GM21529 (cell line): ENCODE data around the gene MEF2C.
"Not testable (repeated sequence)": the region's sequence is repeated elsewhere in the genome, so short reads cannot be mapped to it uniquely, and the experiment has no call there.

Source experiments
- ATAC-seq: cut with Tn5 transposase; IDR thresholded peaks from one replicate; pipeline ENCODE4 v1.9.1; 2021; ENCODE audit not compliant: unreplicated experiment

Gene MEF2C

GRCh38 chr5:88883059-88883835 lies at the start of gene MEF2C:
TSS of gene MEF2C (minus strand) at chr5:88883184. CDS start at chr5:88823788, 59,396 bp downstream.
- peak; percentile 30 for ATAC-seq

- no peak for ATAC-seq
These were observed 49.6 kb upstream of the MEF2C start for GRCh38 chr5:88932541-88932940.

DNA sequence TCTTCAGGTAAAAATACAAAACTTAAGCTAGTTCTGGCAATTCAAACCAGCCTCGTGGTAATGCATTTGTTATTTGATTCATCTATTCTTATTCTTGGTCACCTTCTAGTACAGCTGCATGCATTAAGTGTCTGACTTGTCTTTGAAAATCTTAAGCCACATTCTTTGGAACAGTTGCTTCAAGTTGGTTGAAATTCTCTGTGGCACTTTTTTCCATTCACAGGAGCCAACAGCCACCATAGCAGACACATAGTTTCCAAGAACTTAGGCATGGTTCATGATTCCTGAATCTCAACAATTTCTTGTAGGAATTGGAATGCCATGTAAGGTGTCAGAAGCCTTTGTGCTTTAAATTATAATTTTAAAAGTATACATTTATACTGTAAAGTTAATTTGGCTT lies 47.4 kb upstream of the MEF2C start:
- ATAC-seq, result no peak

DNA sequence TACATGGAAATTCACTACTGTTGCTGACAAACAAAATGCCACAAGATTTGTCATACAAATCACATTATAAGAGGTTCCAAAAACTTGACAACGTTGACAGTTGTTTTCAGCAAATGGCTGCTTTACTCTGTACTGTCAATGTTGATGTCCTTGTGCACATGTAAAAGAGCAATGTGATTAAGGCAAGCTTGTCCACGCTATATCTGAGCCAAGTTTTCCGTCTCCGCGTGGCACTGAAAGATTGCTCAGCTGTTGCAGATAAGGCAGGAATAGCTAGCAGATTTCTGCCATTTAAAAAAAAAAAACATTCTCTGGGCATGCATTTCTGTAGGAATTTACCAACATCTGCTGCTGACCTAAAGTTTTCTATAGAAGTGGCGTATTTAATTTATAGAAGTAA lies 46.4 kb upstream of the MEF2C start:
- ATAC-seq, result no peak

- no peak for ATAC-seq
These were observed 43.8 kb upstream of the MEF2C start for GRCh38 chr5:88926774-88927173.

DNA sequence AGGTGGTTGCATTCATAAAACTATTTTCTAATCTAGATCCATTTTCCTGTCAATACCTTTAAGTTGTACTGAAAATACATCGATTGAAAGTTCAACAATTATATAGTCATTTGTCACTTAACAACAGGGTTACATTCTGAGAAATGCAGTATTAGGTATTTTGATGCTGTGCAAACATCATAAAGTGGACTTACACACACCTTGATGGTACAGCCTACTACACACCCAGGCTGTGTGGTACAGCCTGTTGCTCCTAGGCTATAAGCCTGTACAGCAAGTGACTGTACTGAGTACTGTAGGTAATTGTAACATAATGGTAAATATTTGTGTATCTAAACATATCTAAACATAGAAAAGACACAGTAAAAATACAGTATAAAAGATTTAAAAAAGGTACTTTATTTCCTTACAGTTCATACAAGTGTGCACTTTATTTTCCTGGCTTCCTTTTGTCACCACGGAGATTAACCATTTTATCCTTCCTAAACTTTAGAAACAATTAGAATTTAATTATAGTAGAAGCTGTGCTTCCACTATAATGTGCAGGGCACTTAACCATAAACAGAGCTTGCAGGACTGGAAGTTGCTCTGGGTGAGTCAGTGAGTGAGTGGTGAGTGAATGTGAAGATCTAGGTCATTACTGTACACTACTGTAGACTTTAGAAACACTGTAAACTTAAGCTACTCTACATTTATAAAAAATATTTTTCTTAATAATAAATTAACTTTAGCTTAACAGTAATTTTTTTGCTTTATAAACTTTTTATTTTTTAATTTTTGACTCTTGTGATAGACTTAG lies 42.9 kb upstream of the MEF2C start:
- no peak for ATAC-seq

GRCh38 chr5:88924330-88924657 lies 41.3 kb upstream of the MEF2C start:
- no peak for ATAC-seq

GRCh38 chr5:88923623-88924329 lies 40.8 kb upstream of the MEF2C start:
- no peak for ATAC-seq

DNA sequence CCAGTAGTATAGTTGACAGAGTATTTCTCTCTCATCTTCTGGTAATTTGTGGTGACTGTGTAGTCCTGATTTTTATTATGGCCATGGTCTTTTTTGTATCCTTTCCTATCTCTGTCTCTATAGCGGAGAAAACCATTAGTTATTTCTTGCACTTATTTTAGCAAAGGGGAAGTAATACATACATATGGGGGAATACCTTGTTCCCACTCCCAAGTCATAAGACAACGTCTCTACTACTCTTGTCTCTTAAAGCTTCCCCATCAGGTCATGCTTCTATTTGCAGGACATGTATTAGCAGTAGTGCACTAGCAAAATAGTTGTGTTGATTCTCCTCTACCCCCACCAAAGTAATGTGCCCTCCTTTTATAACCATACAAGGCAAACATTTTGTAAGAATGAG lies 29.8 kb upstream of the MEF2C start:
- ATAC-seq, result not testable (repeated sequence)

DNA sequence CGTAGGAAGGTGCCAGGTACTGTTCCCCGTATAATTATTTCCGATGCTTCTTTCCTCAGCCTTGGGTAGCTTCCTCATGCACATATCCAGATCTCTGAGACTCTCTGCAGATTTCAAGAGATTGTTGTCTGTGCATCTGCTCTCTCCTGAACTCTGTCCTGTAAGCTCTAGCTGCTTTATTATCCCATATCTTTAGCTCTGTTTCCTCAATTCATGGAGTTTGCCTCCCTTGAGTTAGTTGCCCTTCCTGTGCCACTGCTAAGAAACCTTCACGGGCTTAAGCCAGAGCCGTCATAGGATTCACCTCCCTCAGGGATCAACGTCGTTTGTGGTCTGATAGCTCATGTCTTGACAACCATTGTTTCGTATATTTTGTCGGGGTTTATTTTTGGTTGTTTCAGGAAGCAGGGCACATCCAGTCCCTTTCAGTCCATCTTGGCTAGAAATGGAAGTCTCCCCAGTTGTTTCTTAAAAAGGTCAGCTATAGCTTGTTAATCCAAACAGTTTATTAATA lies 28.1 kb upstream of the MEF2C start:
- ATAC-seq, result not testable (repeated sequence)

- ATAC-seq, result not testable (repeated sequence)
These were observed 21.5 kb upstream of the MEF2C start for GRCh38 chr5:88904478-88904877.

DNA sequence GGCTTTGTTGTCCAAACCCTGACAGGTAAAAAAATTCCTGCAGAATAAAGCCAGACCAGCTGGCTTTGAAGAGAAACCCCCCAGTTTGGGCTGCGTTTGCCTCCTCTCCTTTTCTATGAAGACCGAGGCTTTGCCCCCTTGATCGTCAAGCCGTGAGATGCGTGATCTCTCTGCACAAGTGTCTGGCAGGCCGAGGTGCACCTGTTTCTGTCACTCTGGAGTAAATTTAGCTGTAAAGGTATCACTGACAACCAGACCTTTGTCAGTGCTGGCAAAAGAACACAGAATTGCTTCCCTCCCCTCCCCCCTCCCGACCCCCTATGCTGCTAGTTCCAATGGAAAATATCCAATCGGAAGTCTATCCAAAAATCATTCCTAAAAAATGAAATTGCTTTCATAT lies 21.0 kb upstream of the MEF2C start:
- not testable (repeated sequence) for ATAC-seq

GRCh38 chr5:88901077-88901476 lies 18.1 kb upstream of the MEF2C start:
- not testable (repeated sequence) for ATAC-seq

DNA sequence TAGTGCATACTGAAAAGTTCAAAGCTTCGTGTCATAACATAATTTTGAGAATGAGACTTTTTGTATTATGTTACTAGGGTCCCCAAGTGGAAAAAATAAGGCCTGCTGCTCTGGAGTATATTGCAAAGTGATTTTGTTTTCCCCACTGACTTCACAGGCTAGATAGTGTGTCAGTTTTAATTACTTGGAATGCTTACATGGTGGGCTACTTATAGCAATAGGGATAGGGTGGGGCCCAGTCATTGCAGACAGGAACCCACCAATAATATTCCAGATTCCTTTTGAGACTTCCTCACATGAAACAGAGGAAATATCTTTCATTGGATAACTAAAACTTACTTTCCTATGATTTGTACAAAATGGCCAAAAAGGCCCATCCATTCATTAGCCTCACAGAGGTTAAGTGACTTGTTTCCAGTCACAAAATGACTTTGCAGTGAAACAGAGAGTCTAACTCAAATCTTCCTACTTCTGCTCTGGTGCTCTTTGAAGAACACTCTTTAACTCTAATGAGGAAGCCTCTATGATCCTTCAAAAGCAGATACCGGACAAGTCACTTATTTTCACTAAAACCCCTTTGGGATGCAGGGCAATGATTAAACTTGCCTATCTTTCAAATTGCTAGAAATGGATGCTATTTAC lies 16.2 kb upstream of the MEF2C start:
- ATAC-seq, result no peak

DNA sequence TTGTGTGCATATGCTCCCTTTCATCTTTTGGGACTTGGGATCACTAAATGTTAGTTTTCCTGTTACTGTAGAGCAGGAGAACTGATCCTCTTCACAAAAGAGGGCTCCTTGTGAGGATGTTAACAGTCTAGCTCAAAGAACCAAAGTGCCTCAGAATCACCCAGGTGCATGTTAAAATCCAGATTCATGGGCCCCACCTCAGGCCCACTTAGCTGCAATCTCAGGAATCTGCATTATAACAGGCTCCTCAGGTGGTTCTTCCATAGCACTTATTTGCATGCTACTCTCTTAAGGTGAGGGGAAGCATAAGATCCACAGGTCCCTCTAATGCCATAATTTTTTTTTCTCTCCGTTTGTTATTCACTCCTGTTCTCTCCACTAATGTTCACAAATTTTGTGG lies 14.8 kb upstream of the MEF2C start:
- ATAC-seq, result no peak

- no peak for ATAC-seq
These were observed 12.9 kb upstream of the MEF2C start for GRCh38 chr5:88895681-88896501.

DNA sequence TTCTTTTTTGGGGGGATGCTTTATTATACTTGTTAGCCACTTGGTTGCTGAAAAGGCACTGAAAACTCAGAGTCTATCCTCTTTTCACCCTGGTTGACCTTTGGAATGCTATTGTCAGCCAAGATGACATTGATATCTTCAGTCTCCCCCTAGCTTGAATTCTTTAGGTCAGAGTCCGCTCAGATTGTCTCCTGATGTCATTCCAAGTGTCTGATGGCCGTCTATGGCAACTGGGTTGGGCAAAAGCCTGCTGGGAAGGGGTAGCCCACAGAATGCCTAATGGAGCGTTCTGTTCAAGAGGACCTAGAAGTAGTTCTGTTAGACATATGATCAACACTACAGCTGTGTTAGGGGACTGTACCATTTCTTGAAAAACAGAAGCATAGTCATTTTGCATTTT lies 9.7 kb upstream of the MEF2C start:
- no peak for ATAC-seq

DNA sequence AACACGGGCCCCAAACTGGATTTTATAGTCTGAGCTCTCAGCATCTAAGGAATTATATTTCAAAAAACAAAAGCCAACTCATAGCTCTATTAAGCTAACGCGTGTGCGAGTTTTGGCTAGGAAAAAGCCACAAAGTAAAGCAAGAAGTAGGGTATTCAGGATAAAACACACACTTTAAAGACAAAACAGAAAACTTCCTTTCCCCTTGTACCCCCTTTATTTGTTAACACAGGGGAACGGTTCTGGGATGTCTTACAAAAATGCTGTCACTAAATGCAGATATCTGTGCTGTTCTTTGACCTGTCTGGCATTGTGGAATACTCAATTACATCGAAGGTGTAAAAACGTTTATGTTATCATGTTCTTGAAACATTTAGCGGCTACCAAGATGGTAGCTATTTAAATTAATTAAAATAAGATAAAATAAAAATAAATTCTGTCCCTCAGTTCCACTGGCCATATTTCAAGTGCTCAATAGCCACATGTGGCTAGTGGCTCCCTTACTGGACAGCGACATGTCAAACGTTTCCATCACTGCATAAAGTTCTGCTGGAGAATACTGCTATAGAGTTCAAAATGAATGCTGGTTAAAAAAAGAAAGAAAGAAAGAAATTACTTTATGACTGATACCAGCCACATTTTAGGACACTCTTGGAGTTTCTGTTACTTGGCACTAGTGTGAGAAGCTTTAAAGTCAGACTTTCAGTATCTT lies 7.2 kb upstream of the MEF2C start:
- ATAC-seq, result no peak

GRCh38 chr5:88889189-88890069 lies 6.4 kb upstream of the MEF2C start:
- ATAC-seq, result peak; percentile 43
